Tibial nerve (tissue), 4 donors: ENCODE data around the gene TMEM255B. TPM values are rescaled to one million over a fixed set of nuclear protein-coding genes. Genes with fewer than 3 reads are reported as not detected.
"Not testable (repeated sequence)": the region's sequence is repeated elsewhere in the genome, so short reads cannot be mapped to it uniquely, and the experiment has no call there.

Experiments
- DNase-seq, 2 donors: peaks; one replicate each; pipeline ENCODE4 v3.0.0-alpha.2; 2019; ENCODE audit warnings: low spot score in 2 of 2
- H3K27ac ChIP-seq, 4 donors: fragments of 200-600 bp; sonication (generic) in 3 of 4; one replicate each; pipeline ENCODE4 v1.5.1; 2017 to 2019; ENCODE audit warnings: mild to moderate bottlenecking in 1 of 4
- H3K27me3 ChIP-seq, 2 donors: fragments of 200-600 bp; sonication (generic) in 1 of 2; one replicate each; pipeline versions ENCODE4 v1.5.1 to v1.6.0; 2017 to 2019
- H3K36me3 ChIP-seq, 3 donors: fragments of 200-600 bp; sonication (generic); one replicate each; pipeline ENCODE4 v1.5.1; 2018 to 2019
- H3K4me1 ChIP-seq, 4 donors: fragments of 200-600 bp; sonication (generic) in 3 of 4; one replicate each; pipeline ENCODE4 v1.5.1; 2017 to 2019
- H3K4me3 ChIP-seq, 4 donors: fragments of 200-600 bp; sonication (generic) in 3 of 4; one replicate each; pipeline ENCODE4 v1.5.1; 2017 to 2019; ENCODE audit warnings: mild to moderate bottlenecking in 1 of 4, moderate library complexity in 1 of 4
- H3K9me3 ChIP-seq, 4 donors: fragments of 200-600 bp; sonication (generic) in 3 of 4; one replicate each; pipeline ENCODE4 v1.5.1; 2017 to 2019
- CTCF ChIP-seq, 5 experiments: fragments of 200-600 bp in 3 of 5; fragments of 450-650 bp in 2 of 5; sonication (generic) in 3 of 5; IDR thresholded peaks; one replicate each; pipeline ENCODE4 v1.5.1; 2016 to 2019; ENCODE audit warnings: antibody characterized with exemption in 5 of 5, mild to moderate bottlenecking in 3 of 5, moderate library complexity in 2 of 5
- EP300 ChIP-seq, 2 donors: sonication (generic); formaldehyde crosslinking; IDR thresholded peaks; one replicate each; pipeline ENCODE4 v1.6.1; 2017; ENCODE audit warnings: antibody characterized with exemption in 2 of 2, mild to moderate bottlenecking in 1 of 2
- POLR2A ChIP-seq, 2 donors: fragments of 450-650 bp; IDR thresholded peaks; one replicate each; pipeline ENCODE4 v1.6.1; 2017; ENCODE audit warnings: antibody characterized with exemption in 2 of 2, mild to moderate bottlenecking in 2 of 2, moderate library complexity in 2 of 2
- WGBS, 2 donors: methylation state at CpG; one replicate each; pipeline ENCODE4 v1.1.5; 2018; 5-methylcytosine and 5-hydroxymethylcytosine counted together
- total RNA-seq, 4 donors: library from RNA; depleted of rRNA; stranded (reverse); fragments of >200 nt; gene quantifications; one replicate each; pipeline ENCODE4 v1.1.0, GENCODE V29; 2016

The TMEM255B gene
- total RNA-seq, 4 donors from 2014 or later: 3.3 to 21.6 (median 10.9) TPM

GRCh38 chr13:113823771-113824170 lies 64.7 kb downstream of the TMEM255B start:
- Histone ChIP-seq H3K27me3 (no peaks in the 10 kb centered on the region), H3K36me3 (peaks cover 0 to 68% (median 2%) of the 10 kb centered on the region in 3 donors), H3K4me1 (peaks cover 0 to 39% (median 14%) of the 10 kb centered on the region in 4 donors), H3K9me3 (no peaks in the 10 kb centered on the region), H3K27ac (no peak overlapping the region), H3K4me3 (no peak overlapping the region)
- WGBS, 2 donors: 94 to 95% methylated on average over 19 of the region's 19 CpGs
- no peak for DNase-seq
- TF ChIP-seq POLR2A (IDR thresholded peaks at IDR 0.05): no peak
- TF ChIP-seq CTCF (IDR thresholded peaks at IDR 0.05): no peak
- TF ChIP-seq EP300 (IDR thresholded peaks at IDR 0.05): no peak

DNA sequence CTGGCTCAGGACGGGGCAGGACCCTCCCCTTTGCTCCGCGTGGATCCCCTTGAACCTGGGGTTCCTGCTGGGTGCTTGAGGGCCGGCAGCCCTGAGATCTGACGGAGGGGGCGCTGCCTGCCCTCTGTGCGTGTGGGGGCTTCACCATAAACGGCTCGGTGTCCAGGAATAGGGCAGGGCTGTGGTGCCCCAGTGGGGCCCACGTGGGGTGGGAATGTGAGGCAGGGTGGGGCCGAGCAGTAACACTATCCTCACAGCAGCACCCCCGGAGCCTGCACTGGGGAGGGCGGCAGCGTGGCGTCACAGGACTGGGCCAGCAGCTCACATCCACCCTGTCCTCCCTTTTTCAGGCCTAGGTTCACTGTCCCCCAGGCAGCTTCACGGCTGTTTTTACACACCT lies 66.8 kb downstream of the TMEM255B start:
- H3K4me3 ChIP-seq: no peak overlapping the region
- 65 to 71% methylated on average over 7 to 15 of the region's 16 CpGs for WGBS, 2 donors
- no peak for TF ChIP-seq POLR2A (IDR thresholded peaks at IDR 0.05)
- no peak for TF ChIP-seq EP300 (IDR thresholded peaks at IDR 0.05)
- no peak for TF ChIP-seq CTCF (IDR thresholded peaks at IDR 0.05)
- H3K9me3 ChIP-seq: no peaks in the 10 kb centered on the region
- H3K27ac ChIP-seq: no peak overlapping the region
- peaks cover 0 to 71% (median 2%) of the 10 kb centered on the region in 3 donors for H3K36me3 ChIP-seq
- peaks cover 0 to 18% (median 8%) of the 10 kb centered on the region in 4 donors for H3K4me1 ChIP-seq
- DNase-seq: no peak
- H3K27me3 ChIP-seq: no peaks in the 10 kb centered on the region

DNA sequence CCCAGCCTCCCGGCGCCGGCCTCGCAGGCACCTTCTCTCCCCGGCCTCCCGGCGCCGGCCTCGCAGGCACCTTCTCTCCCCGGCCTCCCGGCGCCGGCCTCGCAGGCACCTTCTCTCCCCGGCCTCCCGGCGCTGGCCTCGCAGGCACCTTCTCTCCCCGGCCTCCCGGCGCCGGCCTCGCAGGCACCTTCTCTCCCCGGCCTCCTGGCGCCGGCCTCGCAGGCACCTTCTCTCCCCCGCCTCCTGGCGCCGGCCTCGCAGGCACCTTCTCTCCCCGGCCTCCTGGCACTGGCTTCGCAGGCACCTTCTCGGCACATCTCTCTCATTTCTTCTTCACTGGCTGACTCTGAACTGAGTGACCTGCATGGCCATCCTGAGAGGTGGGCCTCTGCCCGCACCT lies 67.4 kb downstream of the TMEM255B start:
- not testable (repeated sequence) for H3K27ac ChIP-seq, H3K27me3 ChIP-seq, H3K9me3 ChIP-seq, H3K4me3 ChIP-seq, DNase-seq
- Histone ChIP-seq H3K4me1 (peaks cover 0 to 12% (median 6%) of the 10 kb centered on the region in 4 donors), H3K36me3 (peaks cover 0 to 77% (median 2%) of the 10 kb centered on the region in 3 donors)
- WGBS, 2 donors: 87 to 94% methylated on average over 7 to 25 of the region's 35 CpGs

- H3K36me3 ChIP-seq: peaks cover 0 to 75% (median 2%) of the 10 kb centered on the region in 3 donors
- H3K4me3 ChIP-seq: no peak overlapping the region
- no peak for DNase-seq
- no peaks in the 10 kb centered on the region for H3K27me3 ChIP-seq
- peaks cover 0 to 7% (median under 1%) of the 10 kb centered on the region in 4 donors for H3K4me1 ChIP-seq
- no peak overlapping the region for H3K27ac ChIP-seq
- WGBS, 2 donors: 89 to 92% methylated on average over 19 of the region's 19 CpGs
- TF ChIP-seq EP300 (IDR thresholded peaks at IDR 0.05) (no peak), CTCF (IDR thresholded peaks at IDR 0.05) (no peak), POLR2A (IDR thresholded peaks at IDR 0.05) (no peak)
- H3K9me3 ChIP-seq: no peaks in the 10 kb centered on the region
Measured at GRCh38 chr13:113827021-113827420, 68.0 kb downstream of the TMEM255B start.

DNA sequence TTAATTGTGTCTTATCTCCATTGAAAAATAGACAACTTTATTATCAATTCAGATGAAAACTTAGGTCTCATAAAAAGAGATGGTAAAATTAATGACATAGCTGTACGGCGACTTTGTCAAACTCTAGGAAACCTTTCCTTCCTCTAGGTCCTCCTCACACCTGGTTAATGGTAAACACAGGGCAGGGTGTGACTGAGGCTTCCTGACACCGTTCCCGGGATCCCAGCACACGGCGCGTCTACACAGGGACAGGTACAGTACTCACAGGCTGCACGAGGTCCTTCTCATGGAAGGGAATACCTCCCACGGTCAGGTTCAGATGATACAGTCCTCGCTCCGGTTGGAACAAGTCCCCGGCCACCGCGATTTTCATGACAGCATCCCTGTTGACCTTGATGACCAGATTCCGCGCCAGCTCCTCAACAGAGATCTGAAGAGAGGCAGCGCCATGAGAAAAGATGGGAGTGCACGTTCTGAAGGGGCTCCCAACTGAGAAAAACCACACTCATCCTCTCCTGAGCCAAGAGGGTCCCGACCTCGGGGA lies 69.3 kb downstream of the TMEM255B start:
- DNase-seq: no peak
- Histone ChIP-seq H3K4me1 (no peaks in the 10 kb centered on the region), H3K4me3 (no peak overlapping the region), H3K27ac (no peak overlapping the region), H3K9me3 (no peaks in the 10 kb centered on the region), H3K27me3 (no peaks in the 10 kb centered on the region), H3K36me3 (peaks cover 0 to 75% (median 2%) of the 10 kb centered on the region in 3 donors)
- 95 to 96% methylated on average over 19 to 20 of the region's 20 CpGs for WGBS, 2 donors
- TF ChIP-seq POLR2A (IDR thresholded peaks at IDR 0.05) (no peak), CTCF (IDR thresholded peaks at IDR 0.05) (no peak), EP300 (IDR thresholded peaks at IDR 0.05) (no peak)

DNA sequence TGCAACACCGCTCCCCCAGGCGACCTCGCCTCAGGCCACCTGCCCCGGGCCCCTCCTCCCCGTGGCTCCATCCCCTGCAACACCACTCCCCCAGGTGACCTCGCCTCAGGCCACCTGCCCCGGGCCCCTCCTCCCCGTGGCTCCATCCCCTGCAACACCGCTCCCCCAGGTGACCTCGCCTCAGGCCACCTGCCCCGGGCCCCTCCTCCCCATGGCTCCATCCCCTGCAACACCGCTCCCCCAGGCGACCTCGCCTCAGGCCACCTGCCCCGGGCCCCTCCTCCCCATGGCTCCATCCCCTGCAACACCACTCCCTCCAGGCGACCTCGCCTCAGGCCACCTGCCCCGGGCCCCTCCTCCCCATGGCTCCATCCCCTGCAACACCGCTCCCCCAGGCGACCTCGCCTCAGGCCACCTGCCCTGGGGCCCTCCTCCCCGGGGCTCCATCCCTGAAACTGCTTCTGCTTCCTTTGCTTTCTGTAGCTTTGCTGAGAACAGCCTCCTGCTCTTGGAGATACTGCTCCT lies 71.5 kb downstream of the TMEM255B start:
- not testable (repeated sequence) for H3K27me3 ChIP-seq, DNase-seq, H3K4me3 ChIP-seq, H3K9me3 ChIP-seq, H3K4me1 ChIP-seq, H3K27ac ChIP-seq
- 87 to 88% methylated on average over 12 to 21 of the region's 22 CpGs for WGBS, 2 donors
- peaks cover 0 to 79% (median 2%) of the 10 kb centered on the region in 3 donors for H3K36me3 ChIP-seq
